DND-41 (cell line): ENCODE measurements around the gene CRYM.
"Not testable (repeated sequence)": the region's sequence is repeated elsewhere in the genome, so short reads cannot be mapped to it uniquely, and the experiment has no call there.

Experiments
- ATAC-seq: fragments of 200-7000 bp; cut with Tn5 transposase; 3 replicates; pipeline ENCODE4 v1.9.1; 2021; ENCODE audit warnings: low read depth; ENCODE audit not compliant: insufficient read depth
- DNase-seq: peaks from one replicate; pipeline ENCODE4 v3.0.0-alpha.2; 2020
- H2AFZ ChIP-seq: 2 replicates; pipeline ENCODE4 v1.6.0; 2012; ENCODE audit warnings: low read depth, low read length
- H3K27ac ChIP-seq: 2 replicates; pipeline ENCODE4 v1.5.1; 2012; ENCODE audit warnings: low read length, inconsistent platforms
- H3K27me3 ChIP-seq: fragments of 200-600 bp; sonication (generic); 2 replicates; pipeline ENCODE4 v1.6.0; 2012; ENCODE audit warnings: low read length, mild to moderate bottlenecking, inconsistent platforms; ENCODE audit not compliant: insufficient read depth, poor library complexity
- H3K36me3 ChIP-seq: 2 replicates; pipeline ENCODE4 v1.5.1; 2012; ENCODE audit warnings: low read length, inconsistent platforms; ENCODE audit not compliant: insufficient read depth
- H3K4me1 ChIP-seq: 2 replicates; pipeline ENCODE4 v1.5.1; 2012; ENCODE audit warnings: mild to moderate bottlenecking, low read length; ENCODE audit not compliant: insufficient read depth
- H3K4me2 ChIP-seq: 2 replicates; pipeline ENCODE4 v1.6.0; 2012; ENCODE audit warnings: mild to moderate bottlenecking, moderate library complexity, low read length, inconsistent platforms; ENCODE audit not compliant: insufficient read depth
- H3K4me3 ChIP-seq, 2 experiments: fragments of 200-600 bp in 1 of 2; shearing (Covaris generic) in 1 of 2; 2 replicates each; pipeline ENCODE4 v1.5.1; 2012 to 2016; ENCODE audit warnings: inconsistent platforms in 2 of 2, low read length in 2 of 2, mild to moderate bottlenecking in 2 of 2, low read depth in 1 of 2, moderate library complexity in 1 of 2
- H3K79me2 ChIP-seq: 2 replicates; pipeline ENCODE4 v1.6.0; 2012; ENCODE audit warnings: low read length, inconsistent platforms; ENCODE audit not compliant: insufficient read depth
- H3K9ac ChIP-seq: 2 replicates; pipeline ENCODE4 v1.6.0; 2012; ENCODE audit warnings: low read depth, mild to moderate bottlenecking, inconsistent platforms, low read length, moderate library complexity
- H3K9me3 ChIP-seq: 2 replicates; pipeline ENCODE4 v1.5.1; 2012; ENCODE audit warnings: low read length, moderate library complexity, mild to moderate bottlenecking, inconsistent platforms; ENCODE audit not compliant: insufficient read depth, severe bottlenecking
- H4K20me1 ChIP-seq: 2 replicates; pipeline ENCODE4 v1.6.0; 2012; ENCODE audit warnings: low read length; ENCODE audit not compliant: insufficient read depth
- EZH2 ChIP-seq: IDR thresholded peaks from 3 replicates; pipeline ENCODE4 v1.6.1; 2012; ENCODE audit warnings: borderline replicate concordance, low read depth, mild to moderate bottlenecking, moderate library complexity, low read length, inconsistent platforms; ENCODE audit not compliant: severe bottlenecking
- TF ChIP-seq, protein P1 (sequence below): IDR thresholded peaks from 2 replicates; pipeline ENCODE4 v1.5.1; 2012; ENCODE audit warnings: borderline replicate concordance, low read length, moderate library complexity, mild to moderate bottlenecking; ENCODE audit not compliant: poor library complexity, severe bottlenecking; ENCODE audit errors: extremely low read depth

The CRYM gene

DNA sequence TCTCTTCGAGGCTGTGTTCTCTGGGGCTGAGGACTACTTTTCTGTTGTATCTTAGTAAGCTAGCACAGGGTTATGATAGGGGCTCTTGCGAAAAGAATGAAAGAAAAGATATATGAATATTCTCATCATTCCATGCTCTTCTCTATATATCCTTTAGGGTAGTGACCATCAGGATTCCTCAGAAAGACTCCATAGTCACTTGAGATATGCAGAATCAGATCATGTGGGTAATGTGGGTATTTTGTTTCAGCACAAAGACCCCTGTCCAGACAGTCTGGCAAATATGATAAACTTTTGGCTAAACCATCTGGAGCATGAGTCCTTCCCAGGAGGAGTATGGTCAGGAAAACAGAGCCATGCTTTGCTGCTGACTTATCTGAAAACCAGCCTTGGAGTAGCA lies 21.5 kb downstream of the CRYM start:
- no peak overlapping the region for H2AFZ ChIP-seq
- ATAC-seq = no peak
- H3K9me3 ChIP-seq = no peaks in the 10 kb centered on the region

DNA sequence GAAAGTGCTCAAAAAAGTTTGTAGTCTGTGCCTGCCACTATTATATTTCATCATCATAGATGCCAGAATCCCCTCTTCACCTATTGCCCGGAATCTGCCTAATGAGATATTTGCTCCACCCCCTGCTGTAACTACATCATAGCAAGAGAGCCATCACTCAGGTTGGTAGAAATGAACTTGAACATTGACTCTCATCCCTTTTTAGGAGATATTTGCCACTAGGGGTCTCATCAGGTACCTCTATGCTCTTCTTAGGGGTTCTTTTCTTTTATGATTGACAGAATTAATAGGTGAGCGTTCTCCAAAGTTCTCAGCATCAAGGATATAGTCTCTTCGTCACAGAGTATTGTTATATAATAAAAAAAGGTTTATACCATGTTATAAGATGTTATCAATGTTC lies 24.6 kb downstream of the CRYM start:
- Histone ChIP-seq H3K36me3 (no peaks in the 10 kb centered on the region), H3K9me3 (no peaks in the 10 kb centered on the region)

More for the DNA sequence above, 21.5 kb downstream of the CRYM start:
- no peak for TF ChIP-seq EZH2
- TF ChIP-seq, protein P1, sequence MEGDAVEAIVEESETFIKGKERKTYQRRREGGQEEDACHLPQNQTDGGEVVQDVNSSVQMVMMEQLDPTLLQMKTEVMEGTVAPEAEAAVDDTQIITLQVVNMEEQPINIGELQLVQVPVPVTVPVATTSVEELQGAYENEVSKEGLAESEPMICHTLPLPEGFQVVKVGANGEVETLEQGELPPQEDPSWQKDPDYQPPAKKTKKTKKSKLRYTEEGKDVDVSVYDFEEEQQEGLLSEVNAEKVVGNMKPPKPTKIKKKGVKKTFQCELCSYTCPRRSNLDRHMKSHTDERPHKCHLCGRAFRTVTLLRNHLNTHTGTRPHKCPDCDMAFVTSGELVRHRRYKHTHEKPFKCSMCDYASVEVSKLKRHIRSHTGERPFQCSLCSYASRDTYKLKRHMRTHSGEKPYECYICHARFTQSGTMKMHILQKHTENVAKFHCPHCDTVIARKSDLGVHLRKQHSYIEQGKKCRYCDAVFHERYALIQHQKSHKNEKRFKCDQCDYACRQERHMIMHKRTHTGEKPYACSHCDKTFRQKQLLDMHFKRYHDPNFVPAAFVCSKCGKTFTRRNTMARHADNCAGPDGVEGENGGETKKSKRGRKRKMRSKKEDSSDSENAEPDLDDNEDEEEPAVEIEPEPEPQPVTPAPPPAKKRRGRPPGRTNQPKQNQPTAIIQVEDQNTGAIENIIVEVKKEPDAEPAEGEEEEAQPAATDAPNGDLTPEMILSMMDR = no peak
- no peaks in the 10 kb centered on the region for H3K4me1 ChIP-seq
- peaks cover 7% of the 10 kb centered on the region for H3K27me3 ChIP-seq
- H3K4me2 ChIP-seq = no peak overlapping the region
- H4K20me1 ChIP-seq = no peaks in the 10 kb centered on the region
- DNase-seq = no peak
- no peak overlapping the region for H3K4me3 ChIP-seq
- no peak overlapping the region for H3K27ac ChIP-seq
- H3K9ac ChIP-seq = no peak overlapping the region
- no peaks in the 10 kb centered on the region for H3K79me2 ChIP-seq
- no peaks in the 10 kb centered on the region for H3K36me3 ChIP-seq

GRCh38 chr16:21250072-21250923 lies 27.8 kb downstream of the CRYM start:
- Histone ChIP-seq H3K9me3 (no peaks in the 10 kb centered on the region), H3K4me1 (no peaks in the 10 kb centered on the region), H4K20me1 (no peaks in the 10 kb centered on the region), H3K4me2 (no peak overlapping the region), H3K9ac (no peak overlapping the region), H3K79me2 (no peaks in the 10 kb centered on the region), H2AFZ (no peak overlapping the region; the same call in 1 of the 2 replicates), H3K27me3 (peaks cover 19% of the 10 kb centered on the region), H3K4me3 (no peak overlapping the region), H3K36me3 (no peaks in the 10 kb centered on the region), H3K27ac (no peak overlapping the region)
- DNase-seq = no peak
- TF ChIP-seq, protein P1 = no peak
- no peak for TF ChIP-seq EZH2
- ATAC-seq = no peak

More for the DNA sequence above, 24.6 kb downstream of the CRYM start:
- no peak for ATAC-seq
- Histone ChIP-seq H3K79me2 (no peaks in the 10 kb centered on the region), H3K27ac (no peak overlapping the region), H3K4me3 (no peak overlapping the region), H3K9ac (no peak overlapping the region), H2AFZ (no peak overlapping the region), H3K4me1 (no peaks in the 10 kb centered on the region), H3K27me3 (peaks cover 11% of the 10 kb centered on the region), H4K20me1 (no peaks in the 10 kb centered on the region), H3K4me2 (no peak overlapping the region)
- no peak for DNase-seq
- TF ChIP-seq, protein P1 = no peak
- no peak for TF ChIP-seq EZH2

- H4K20me1 ChIP-seq, H3K4me3 ChIP-seq, H3K4me1 ChIP-seq, H3K9me3 ChIP-seq, H2AFZ ChIP-seq, H3K27ac ChIP-seq, ATAC-seq, H3K79me2 ChIP-seq, H3K36me3 ChIP-seq, DNase-seq, H3K4me2 ChIP-seq, H3K9ac ChIP-seq: not testable (repeated sequence)
- H3K27me3 ChIP-seq = peaks cover 13% of the 10 kb centered on the region
Observed at GRCh38 chr16:21248179-21248578, 29.9 kb downstream of the CRYM start.
